HepG2 (cell line): ENCODE measurements around the gene CLDN19. TPM values are rescaled to one million over a fixed set of nuclear protein-coding genes. Genes with fewer than 3 reads are reported as not detected.

Experiments
- BRCA1 ChIP-seq: sonication (generic); formaldehyde crosslinking; IDR thresholded peaks from 2 replicates; pipeline ENCODE4 v1.4.0; 2020; ENCODE audit warnings: missing genetic modification reagents
- CBX1 ChIP-seq: IDR thresholded peaks from one replicate; pipeline ENCODE4 v1.6.1; 2016; ENCODE audit warnings: antibody characterized with exemption, low read depth
- CBX5 ChIP-seq: sonication (generic); formaldehyde crosslinking; IDR thresholded peaks from 2 replicates; pipeline ENCODE4 v1.4.0; 2020; ENCODE audit warnings: missing genetic modification reagents, borderline replicate concordance
- CHCHD3 ChIP-seq: sonication (generic); formaldehyde crosslinking; IDR thresholded peaks from 2 replicates; pipeline ENCODE4 v1.8.0; 2022; ENCODE audit warnings: mild to moderate bottlenecking, missing genetic modification reagents, moderate library complexity
- ERF ChIP-seq: IDR thresholded peaks from 2 replicates; pipeline ENCODE4 v1.6.1; 2018; ENCODE audit warnings: missing biosample characterization, missing genetic modification reagents
- FOXA3 ChIP-seq: IDR thresholded peaks from 2 replicates; pipeline ENCODE4 v1.6.1; 2016; ENCODE audit warnings: missing genetic modification reagents, missing compliant biosample characterization
- HNRNPH1 ChIP-seq: fragments of 200-400 bp; formaldehyde crosslinking; optimal IDR thresholded peaks from 2 replicates; pipeline ENCODE3; 2017; ENCODE audit warnings: mild to moderate bottlenecking, low read depth, low read length
- NBN ChIP-seq: fragments of 450-650 bp; conservative IDR thresholded peaks from 2 replicates; pipeline ENCODE4 v1.6.1; 2017
- NCOA2 ChIP-seq: sonication (generic); formaldehyde crosslinking; IDR thresholded peaks from 2 replicates; pipeline ENCODE4 v1.8.0; 2022; ENCODE audit warnings: inconsistent platforms
- PAWR ChIP-seq: sonication (generic); formaldehyde crosslinking; IDR thresholded peaks from 2 replicates; pipeline ENCODE4 v1.4.0; 2020; ENCODE audit warnings: missing genetic modification reagents, mild to moderate bottlenecking, borderline replicate concordance
- POLR2A ChIP-seq, 2 experiments: IDR thresholded peaks; 2 replicates each; pipeline ENCODE4 v1.6.1; 2011; ENCODE audit warnings: low read depth in 2 of 2, low read length in 2 of 2, mild to moderate bottlenecking in 1 of 2, moderate library complexity in 1 of 2; ENCODE audit not compliant: insufficient read depth in 1 of 2
- REPIN1 ChIP-seq: sonication (generic); formaldehyde crosslinking; IDR thresholded peaks from 2 replicates; pipeline ENCODE4 v1.8.0; 2022; ENCODE audit warnings: missing genetic modification reagents, low read depth, mild to moderate bottlenecking, borderline replicate concordance
- RXRA ChIP-seq: sonication (generic); formaldehyde crosslinking; IDR thresholded peaks from 2 replicates; pipeline ENCODE4 v1.5.1; 2020; ENCODE audit warnings: missing genetic modification reagents
- SRSF4 ChIP-seq: fragments of 200-400 bp; formaldehyde crosslinking; IDR thresholded peaks from one replicate; pipeline ENCODE4 v1.6.1; 2018; ENCODE audit warnings: mild to moderate bottlenecking, low read depth, low read length, moderate library complexity; ENCODE audit not compliant: poor library complexity, severe bottlenecking
- TAF15 ChIP-seq: fragments of 200-400 bp; formaldehyde crosslinking; IDR thresholded peaks from one replicate; pipeline ENCODE4 v1.6.1; 2018; ENCODE audit warnings: mild to moderate bottlenecking, low read depth, low read length; ENCODE audit not compliant: poor library complexity, severe bottlenecking
- ZBTB8A ChIP-seq: sonication (generic); formaldehyde crosslinking; IDR thresholded peaks from 2 replicates; pipeline ENCODE4 v1.4.0; 2020; ENCODE audit warnings: mild to moderate bottlenecking, low read depth, missing genetic modification reagents, borderline replicate concordance
- ZFP36L1 ChIP-seq: sonication (generic); formaldehyde crosslinking; IDR thresholded peaks from 2 replicates; pipeline ENCODE4 v1.8.0; 2022; ENCODE audit warnings: mild to moderate bottlenecking, missing genetic modification reagents, moderate library complexity
- ZFP90 ChIP-seq: sonication (generic); formaldehyde crosslinking; IDR thresholded peaks from 2 replicates; pipeline ENCODE4 v1.8.0; 2022; ENCODE audit warnings: missing genetic modification reagents, mild to moderate bottlenecking, inconsistent platforms, borderline replicate concordance
- ZNF10 ChIP-seq: sonication (generic); formaldehyde crosslinking; IDR thresholded peaks from 2 replicates; pipeline ENCODE4 v1.4.0; 2020; ENCODE audit warnings: mild to moderate bottlenecking, low read depth, missing genetic modification reagents, borderline replicate concordance
- ZNF251 ChIP-seq: sonication (generic); formaldehyde crosslinking; IDR thresholded peaks from 2 replicates; pipeline ENCODE4 v1.9.0; 2021; ENCODE audit warnings: mild to moderate bottlenecking, missing genetic modification reagents
- ZNF253 ChIP-seq: sonication (generic); formaldehyde crosslinking; IDR thresholded peaks from 2 replicates; pipeline ENCODE4 v1.8.0; 2022; ENCODE audit warnings: mild to moderate bottlenecking, missing genetic modification reagents, borderline replicate concordance
- ZNF30 ChIP-seq: sonication (generic); formaldehyde crosslinking; IDR thresholded peaks from 2 replicates; pipeline ENCODE4 v1.5.0; 2020; ENCODE audit warnings: mild to moderate bottlenecking, missing genetic modification reagents
- polyA plus RNA-seq, 8 experiments: library from polyadenylated mRNA; depleted of rRNA in 3 of 8; stranded (reverse) in 7 of 8; unstranded in 1 of 8; fragments of >200 nt; fragmentation: Illumina TruSeq in 4 of 8; extraction: Trizol in 4 of 8; gene quantifications; 2 replicates each; pipeline versions ENCODE4 v1.2.1 to v1.2.3, GENCODE V29; 2011 to 2016; ENCODE audit warnings: low read depth in 4 of 8, missing spikeins in 1 of 8, mixed read lengths in 1 of 8; ENCODE audit not compliant: insufficient read depth in 1 of 8
- total RNA-seq, 5 experiments: library from RNA; depleted of rRNA; stranded (reverse); fragments of >200 nt; fragmentation: Illumina TruSeq; extraction: Trizol; gene quantifications; 2 replicates each; pipeline ENCODE4 v1.2.3, GENCODE V29; 2016; ENCODE audit warnings: low read depth in 1 of 5
- TF ChIP-seq, protein P1 (sequence below): sonication (generic); IDR thresholded peaks from 2 replicates; pipeline ENCODE4 v1.6.1; 2016; ENCODE audit warnings: low read depth, borderline replicate concordance
- TF ChIP-seq, protein P2 (sequence below): sonication (generic); formaldehyde crosslinking; IDR thresholded peaks from 2 replicates; pipeline ENCODE4 v1.4.0; 2020; ENCODE audit warnings: missing genetic modification reagents
- TF ChIP-seq, protein P3 (sequence below): sonication (generic); formaldehyde crosslinking; IDR thresholded peaks from 2 replicates; pipeline ENCODE4 v1.4.0; 2020; ENCODE audit warnings: mild to moderate bottlenecking, missing genetic modification reagents
- TF ChIP-seq, protein P4 (sequence below): sonication (generic); formaldehyde crosslinking; IDR thresholded peaks from 2 replicates; pipeline ENCODE4 v1.4.0; 2020; ENCODE audit warnings: mild to moderate bottlenecking, missing genetic modification reagents

CLDN19 gene
- total and polyA plus RNA-seq, 2 of the 13 experiments (the other 11 are each of a cell fraction or from before 2014, with no cell fraction given): 5.0 to 7.6 TPM

DNA sequence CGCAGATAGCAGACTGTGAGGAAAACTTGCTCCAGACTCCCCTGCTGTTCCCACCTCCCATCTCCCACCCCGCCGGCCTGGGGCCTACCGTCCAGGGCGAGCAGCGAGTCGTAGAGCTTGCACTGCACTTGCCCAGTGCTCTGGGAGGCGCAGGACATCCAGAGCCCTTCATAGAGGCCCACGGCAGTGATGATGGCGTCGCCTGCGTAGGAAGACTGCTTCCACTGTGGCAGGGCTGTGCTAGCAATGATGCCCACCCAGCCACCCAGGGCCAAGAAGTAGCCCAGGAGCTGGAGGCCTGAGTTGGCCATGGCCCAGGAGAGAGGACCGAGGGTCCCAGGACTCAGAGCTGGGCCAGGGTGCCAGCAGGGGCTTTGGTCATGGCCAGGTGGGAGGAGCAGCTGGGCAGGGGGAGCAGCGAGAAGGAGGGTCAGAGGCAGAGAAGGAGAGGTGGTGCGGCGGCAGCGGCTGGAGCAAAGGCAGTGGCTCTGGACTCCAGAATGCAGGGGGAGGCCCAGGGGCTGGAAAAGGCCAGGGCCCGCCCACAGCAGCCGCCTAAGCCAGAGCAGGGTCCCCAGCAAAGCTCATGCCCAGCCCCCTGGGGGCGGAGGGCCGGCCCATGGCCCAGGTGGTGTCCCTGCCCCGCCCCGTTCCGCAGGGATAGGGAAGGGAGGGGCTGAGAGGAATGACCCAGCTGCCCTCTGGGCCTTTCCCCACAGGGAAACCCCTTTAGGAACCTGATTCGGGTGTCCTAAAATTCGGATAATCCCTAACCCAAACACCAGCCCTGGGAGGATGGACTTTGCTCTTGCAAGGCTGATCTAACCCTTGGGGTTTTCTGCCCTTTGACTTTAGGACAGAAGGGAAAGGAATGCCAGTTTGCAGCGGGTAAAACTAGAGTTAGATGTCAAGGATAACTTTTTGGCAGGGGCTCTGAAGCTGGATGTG lies at the start of gene CLDN19 (continued):
- no peak for TF ChIP-seq ZNF253 (CRISPR knock-in tag)
- 0 out of 2 replicates have a peak, but pooled peaks have one; percentile 49 for TF ChIP-seq ZNF10 (CRISPR knock-in tag)
- no peak for TF ChIP-seq SRSF4
- TF ChIP-seq PAWR (CRISPR knock-in tag): no peak
- TF ChIP-seq CBX5 (CRISPR knock-in tag): no peak
- TF ChIP-seq HNRNPH1: no peak
- TF ChIP-seq REPIN1 (CRISPR knock-in tag): peak; percentile 47; the same call in 1 of the 2 replicates
- TF ChIP-seq NBN: no peak
- TF ChIP-seq CBX1: no peak
- no peak for TF ChIP-seq TAF15
- TF ChIP-seq, protein P1, sequence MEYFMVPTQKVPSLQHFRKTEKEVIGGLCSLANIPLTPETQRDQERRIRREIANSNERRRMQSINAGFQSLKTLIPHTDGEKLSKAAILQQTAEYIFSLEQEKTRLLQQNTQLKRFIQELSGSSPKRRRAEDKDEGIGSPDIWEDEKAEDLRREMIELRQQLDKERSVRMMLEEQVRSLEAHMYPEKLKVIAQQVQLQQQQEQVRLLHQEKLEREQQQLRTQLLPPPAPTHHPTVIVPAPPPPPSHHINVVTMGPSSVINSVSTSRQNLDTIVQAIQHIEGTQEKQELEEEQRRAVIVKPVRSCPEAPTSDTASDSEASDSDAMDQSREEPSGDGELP: peak; percentile 80; the same call in 1 of the 2 replicates
- TF ChIP-seq, protein P2, sequence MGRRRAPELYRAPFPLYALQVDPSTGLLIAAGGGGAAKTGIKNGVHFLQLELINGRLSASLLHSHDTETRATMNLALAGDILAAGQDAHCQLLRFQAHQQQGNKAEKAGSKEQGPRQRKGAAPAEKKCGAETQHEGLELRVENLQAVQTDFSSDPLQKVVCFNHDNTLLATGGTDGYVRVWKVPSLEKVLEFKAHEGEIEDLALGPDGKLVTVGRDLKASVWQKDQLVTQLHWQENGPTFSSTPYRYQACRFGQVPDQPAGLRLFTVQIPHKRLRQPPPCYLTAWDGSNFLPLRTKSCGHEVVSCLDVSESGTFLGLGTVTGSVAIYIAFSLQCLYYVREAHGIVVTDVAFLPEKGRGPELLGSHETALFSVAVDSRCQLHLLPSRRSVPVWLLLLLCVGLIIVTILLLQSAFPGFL: no peak
- TF ChIP-seq POLR2A (IDR thresholded peaks at IDR 0.05; ENCODE audit: insufficient read depth in 1 of 2, low read depth in 2 of 2, low read length in 2 of 2): peak in 1 of 2 experiments; percentile 60; a peak in 1 of 4 replicates
- 0 out of 2 replicates have a peak, but pooled peaks have one; percentile 23 for TF ChIP-seq NCOA2 (CRISPR knock-in tag)
- TF ChIP-seq, protein P3, sequence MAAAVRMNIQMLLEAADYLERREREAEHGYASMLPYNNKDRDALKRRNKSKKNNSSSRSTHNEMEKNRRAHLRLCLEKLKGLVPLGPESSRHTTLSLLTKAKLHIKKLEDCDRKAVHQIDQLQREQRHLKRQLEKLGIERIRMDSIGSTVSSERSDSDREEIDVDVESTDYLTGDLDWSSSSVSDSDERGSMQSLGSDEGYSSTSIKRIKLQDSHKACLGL (CRISPR knock-in tag): no peak
- TF ChIP-seq ZFP90 (CRISPR knock-in tag): peak; percentile 72
- TF ChIP-seq, protein P4, sequence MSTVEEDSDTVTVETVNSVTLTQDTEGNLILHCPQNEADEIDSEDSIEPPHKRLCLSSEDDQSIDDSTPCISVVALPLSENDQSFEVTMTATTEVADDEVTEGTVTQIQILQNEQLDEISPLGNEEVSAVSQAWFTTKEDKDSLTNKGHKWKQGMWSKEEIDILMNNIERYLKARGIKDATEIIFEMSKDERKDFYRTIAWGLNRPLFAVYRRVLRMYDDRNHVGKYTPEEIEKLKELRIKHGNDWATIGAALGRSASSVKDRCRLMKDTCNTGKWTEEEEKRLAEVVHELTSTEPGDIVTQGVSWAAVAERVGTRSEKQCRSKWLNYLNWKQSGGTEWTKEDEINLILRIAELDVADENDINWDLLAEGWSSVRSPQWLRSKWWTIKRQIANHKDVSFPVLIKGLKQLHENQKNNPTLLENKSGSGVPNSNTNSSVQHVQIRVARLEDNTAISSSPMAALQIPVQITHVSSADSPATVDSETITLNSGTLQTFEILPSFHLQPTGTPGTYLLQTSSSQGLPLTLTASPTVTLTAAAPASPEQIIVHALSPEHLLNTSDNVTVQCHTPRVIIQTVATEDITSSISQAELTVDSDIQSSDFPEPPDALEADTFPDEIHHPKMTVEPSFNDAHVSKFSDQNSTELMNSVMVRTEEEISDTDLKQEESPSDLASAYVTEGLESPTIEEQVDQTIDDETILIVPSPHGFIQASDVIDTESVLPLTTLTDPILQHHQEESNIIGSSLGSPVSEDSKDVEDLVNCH: no peak
- no peak for TF ChIP-seq BRCA1 (CRISPR knock-in tag)
- no peak for TF ChIP-seq FOXA3 (CRISPR knock-in tag)
- no peak; the same call in 1 of the 2 replicates for TF ChIP-seq RXRA
- no peak for TF ChIP-seq ZFP36L1 (CRISPR knock-in tag)
- no peak for TF ChIP-seq ZNF30 (CRISPR knock-in tag)
- TF ChIP-seq CHCHD3 (CRISPR knock-in tag): no peak
- TF ChIP-seq ZBTB8A (CRISPR knock-in tag): peak; percentile 67; the same call in 1 of the 2 replicates
- no peak for TF ChIP-seq ERF (CRISPR knock-in tag)
- no peak for TF ChIP-seq ZNF251 (CRISPR knock-in tag)
